Right lobe of liver (tissue), 6 donors: ENCODE measurements around the gene MAST4. TPM values are rescaled to one million over a fixed set of nuclear protein-coding genes. Genes with fewer than 3 reads are reported as not detected.

Experiments
- ATAC-seq, 4 donors: fragments of 200-7000 bp; cut with Tn5 transposase; one replicate each; pipeline ENCODE4 v1.9.1; 2020; ENCODE audit warnings: mild to moderate bottlenecking in 4 of 4, moderate library complexity in 4 of 4
- DNase-seq, 3 donors: peaks; one replicate each; pipeline ENCODE4 v3.0.0-alpha.2; 2020
- H3K27ac ChIP-seq, 3 donors: fragments of 200-600 bp; one replicate each; pipeline ENCODE4 v1.8.0; 2022
- H3K27me3 ChIP-seq, 2 donors: fragments of 200-600 bp; one replicate each; pipeline ENCODE4 v1.8.0; 2022
- H3K36me3 ChIP-seq, 4 donors: fragments of 200-600 bp; sonication (generic) in 1 of 4; one replicate each; pipeline versions ENCODE4 v1.5.1 to v1.8.0; 2017 to 2022; ENCODE audit warnings: control low read depth in 1 of 4
- H3K4me1 ChIP-seq, 4 donors: fragments of 200-600 bp; sonication (generic) in 1 of 4; one replicate each; pipeline versions ENCODE4 v1.5.1 to v1.8.0; 2017 to 2022; ENCODE audit warnings: control low read depth in 1 of 4
- H3K4me3 ChIP-seq, 3 donors: fragments of 200-600 bp; one replicate each; pipeline ENCODE4 v1.8.0; 2022
- H3K9me3 ChIP-seq, 4 donors: fragments of 200-600 bp; sonication (generic) in 1 of 4; one replicate each; pipeline versions ENCODE4 v1.5.1 to v1.8.0; 2017 to 2022; ENCODE audit warnings: control low read depth in 1 of 4
- CTCF ChIP-seq, 4 donors: fragments of 200-600 bp in 3 of 4; fragments of 450-650 bp in 1 of 4; IDR thresholded peaks; one replicate each; pipeline versions ENCODE4 v1.5.1 to v1.8.0; 2016 to 2022; ENCODE audit warnings: antibody characterized with exemption in 4 of 4, mild to moderate bottlenecking in 2 of 4
- POLR2A ChIP-seq: fragments of 450-650 bp; IDR thresholded peaks from one replicate; pipeline ENCODE4 v1.6.1; 2017; ENCODE audit warnings: antibody characterized with exemption, mild to moderate bottlenecking
- WGBS: methylation state at CpG from one replicate; pipeline ENCODE4 v1.1.6; 2018; ENCODE audit warnings: low coverage, low lambda C conversion rate; ENCODE audit not compliant: insufficient coverage; ENCODE audit errors: missing lambda C conversion rate; 5-methylcytosine and 5-hydroxymethylcytosine counted together
- intact Hi-C, 2 donors: fragments of 100-400 bp; cut with DNase I; formaldehyde crosslinking; loops; one replicate each; pipeline versions ENCODE4 v1.11.2 to v1.14.1; 2022
- total RNA-seq, 6 experiments: library from RNA; depleted of rRNA in 2 of 6; stranded (reverse); fragments of >200 nt in 2 of 6; fragmentation: NEBNext Ultra II Directional in 3 of 6; extraction: Animal tissue kit (Norgen Biotek cat#: 25700) in 3 of 6; gene quantifications; one replicate each; pipeline versions ENCODE4 v1.1.0 to v1.2.4, GENCODE V29; 2016 to 2023
- donor health status: DM: no; HTN: yes; CAD: no.
- donor health status: DM: no; HTN: no; CAD: no.
- donor health status: DM: no; HTN: no; CAD: no.
- donor health status: DM: no; HTN: yes; CAD: no.
- donor health status: DM: no; HTN: yes; CAD: no.

Gene MAST4
- total RNA-seq, 6 experiments from 2014 or later: 9.4 to 23.5 (median 13.9) TPM

DNA sequence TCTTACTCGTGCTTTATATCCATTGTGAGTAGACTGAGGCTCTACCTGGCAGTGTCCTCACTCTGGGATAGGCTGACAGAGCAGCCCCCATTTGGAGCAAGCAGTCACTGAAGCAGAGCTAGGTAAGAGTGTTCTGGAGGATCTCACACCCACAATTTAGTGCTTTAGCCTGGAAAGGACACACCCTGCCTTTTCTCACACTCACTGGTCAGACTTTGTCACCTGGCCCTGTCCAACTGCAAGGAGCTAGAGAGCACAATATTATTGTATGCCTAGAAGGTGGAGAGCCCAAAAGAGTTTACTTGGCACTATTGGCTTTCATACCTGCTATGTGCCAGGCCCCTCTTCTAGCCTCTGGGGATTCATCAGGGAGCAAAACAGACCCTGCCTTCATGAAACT, 141.9 kb downstream of the MAST4 start:
- Histone ChIP-seq H3K27ac (no peak overlapping the region), H3K36me3 (no peaks in the 10 kb centered on the region), H3K4me1 (peaks cover 0 to 24% (median 0%) of the 10 kb centered on the region in 4 donors), H3K27me3 (no peaks in the 10 kb centered on the region), H3K4me3 (no peak overlapping the region), H3K9me3 (no peaks in the 10 kb centered on the region)
- TF ChIP-seq POLR2A: no peak
- TF ChIP-seq CTCF (IDR thresholded peaks at IDR 0.05): no peak
- DNase-seq (no peak), ATAC-seq (no peak)
- intact Hi-C loops: no loop called here
- 100% methylated on average over 1 of the region's 1 CpG for WGBS

DNA sequence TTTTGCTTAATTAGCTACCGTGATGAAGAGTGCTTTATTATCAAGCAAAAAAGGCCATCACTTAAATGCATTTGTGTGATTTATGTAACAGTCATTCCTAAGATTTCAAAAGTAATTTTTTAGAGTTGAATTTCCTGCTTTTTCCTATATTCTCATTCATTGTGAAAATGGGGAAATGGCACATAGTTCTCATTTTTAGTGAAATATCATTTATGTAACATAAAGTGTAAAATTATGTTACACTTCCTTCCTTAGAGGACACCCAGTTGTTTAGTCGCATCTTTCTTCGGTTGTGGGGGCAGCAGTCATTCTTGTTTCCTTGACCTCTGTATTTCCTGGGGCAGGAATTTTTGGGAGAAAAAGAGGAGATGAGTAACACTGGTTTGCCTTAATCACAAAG, 142.8 kb downstream of the MAST4 start:
- H3K9me3 ChIP-seq: no peaks in the 10 kb centered on the region
- WGBS: 56% methylated on average over 3 of the region's 3 CpGs
- no peak for TF ChIP-seq POLR2A
- H3K4me1 ChIP-seq: peaks cover 0 to 25% (median 0%) of the 10 kb centered on the region in 4 donors
- H3K36me3 ChIP-seq: no peaks in the 10 kb centered on the region
- no peak overlapping the region for H3K27ac ChIP-seq
- ATAC-seq (no peak), DNase-seq (no peak)
- no peaks in the 10 kb centered on the region for H3K27me3 ChIP-seq
- H3K4me3 ChIP-seq: no peak overlapping the region
- intact Hi-C loops: no loop called here

- H3K9me3 ChIP-seq: no peaks in the 10 kb centered on the region
- no peak overlapping the region for H3K4me3 ChIP-seq
- no peak for TF ChIP-seq POLR2A
- TF ChIP-seq CTCF (IDR thresholded peaks at IDR 0.05): no peak
- no peaks in the 10 kb centered on the region for H3K36me3 ChIP-seq
- H3K27ac ChIP-seq: no peak overlapping the region
- no peaks in the 10 kb centered on the region for H3K27me3 ChIP-seq
- DNase-seq: no peak
- 58% methylated on average over 3 of the region's 3 CpGs for WGBS
- intact Hi-C loops: no loop called here
- no peak for ATAC-seq
- peaks cover 0 to 25% (median 0%) of the 10 kb centered on the region in 4 donors for H3K4me1 ChIP-seq
Measured at GRCh38 chr5:66739951-66740350, 143.8 kb downstream of the MAST4 start.

- H3K27ac ChIP-seq: no peak overlapping the region
- WGBS: 22% methylated on average over 2 of the region's 2 CpGs
- no peak for DNase-seq
- no peak overlapping the region for H3K4me3 ChIP-seq
- ATAC-seq: peak; percentile 12 to 67 (median 54)
- intact Hi-C loops: no loop called here
- H3K27me3 ChIP-seq: no peaks in the 10 kb centered on the region
- no peak for TF ChIP-seq POLR2A
- TF ChIP-seq CTCF (IDR thresholded peaks at IDR 0.05): no peak
- H3K36me3 ChIP-seq: no peaks in the 10 kb centered on the region
- H3K9me3 ChIP-seq: no peaks in the 10 kb centered on the region
- H3K4me1 ChIP-seq: peaks cover 0 to 25% (median 0%) of the 10 kb centered on the region in 4 donors
Measured at GRCh38 chr5:66741394-66741793, 145.2 kb downstream of the MAST4 start.

DNA sequence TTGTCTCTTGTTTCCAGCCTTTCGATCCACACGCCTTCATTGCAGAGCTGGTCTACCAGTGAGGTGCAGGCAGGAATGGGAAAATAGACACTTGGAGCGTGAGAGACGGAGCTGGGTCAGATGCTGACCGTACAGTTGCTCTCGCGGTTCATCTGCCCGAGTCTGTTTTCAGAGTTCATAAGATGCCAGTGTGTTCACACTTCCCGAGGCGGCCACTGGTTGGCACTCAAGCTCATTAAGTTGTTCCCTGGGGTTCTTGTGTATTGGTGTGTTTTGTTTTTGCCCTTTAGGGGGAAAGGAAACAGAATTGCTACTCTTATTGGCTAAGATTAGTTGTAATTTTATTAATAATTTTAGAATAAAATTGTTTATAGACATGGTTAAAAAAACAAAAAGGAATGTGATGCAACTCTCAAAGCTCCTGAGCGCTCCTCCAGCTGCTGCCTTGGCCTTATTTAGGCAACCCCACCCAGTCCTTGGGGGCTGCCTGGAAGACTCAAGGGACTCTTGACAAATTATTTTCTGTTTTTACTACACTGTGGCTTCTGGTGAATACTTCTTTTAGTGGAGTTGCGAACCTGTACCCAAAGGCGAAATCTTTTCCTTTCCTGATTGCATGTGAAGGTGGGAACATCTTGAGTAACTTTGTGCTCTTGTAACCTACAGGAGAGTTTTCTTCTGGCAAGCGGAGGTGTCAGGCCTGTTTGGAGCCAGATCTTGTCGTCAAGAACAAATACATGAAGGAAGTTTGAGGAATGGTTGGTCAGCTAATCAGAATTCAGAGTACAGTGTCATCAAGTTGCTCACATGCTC, 146.1 kb downstream of the MAST4 start:
- TF ChIP-seq POLR2A (no peak), CTCF (IDR thresholded peaks at IDR 0.05) (peak; percentile 10 to 30 (median 24))
- ATAC-seq (peak; percentile 40 to 67 (median 50)), DNase-seq (peak in 1 of 3 donors; percentile 40)
- WGBS: 48% methylated on average over 13 of the region's 15 CpGs
- Histone ChIP-seq H3K27me3 (no peaks in the 10 kb centered on the region), H3K4me3 (no peak overlapping the region), H3K36me3 (no peaks in the 10 kb centered on the region), H3K27ac (peak overlapping the region in 1 of 3 donors; percentile 42), H3K9me3 (no peaks in the 10 kb centered on the region), H3K4me1 (peaks cover 0 to 25% (median 0%) of the 10 kb centered on the region in 4 donors)
- intact Hi-C loops: no loop called here
